Liver (tissue), 9 donors: Measurements from ENCODE around the gene METTL14. TPM values are rescaled to one million over a fixed set of nuclear protein-coding genes. Genes with fewer than 3 reads are reported as not detected.
A peak's percentile ranks its signal among the peaks of the same experiment; 100 is the strongest.

Experiments
- DNase-seq: peaks from one replicate; pipeline ENCODE4 v3.0.0-alpha.2; 2017; ENCODE audit warnings: low spot score
- H3K27ac ChIP-seq, 2 donors: one replicate each; pipeline ENCODE4 v1.7.0; 2013; ENCODE audit warnings: inconsistent platforms in 2 of 2, low read length in 2 of 2, control low read depth in 1 of 2, low read depth in 1 of 2, mild to moderate bottlenecking in 1 of 2
- H3K27me3 ChIP-seq, 4 donors: one replicate each; pipeline versions ENCODE4 v1.6.1 to v1.7.0; 2013; ENCODE audit warnings: low read length in 3 of 4, inconsistent platforms in 1 of 4, mild to moderate bottlenecking in 1 of 4, moderate library complexity in 1 of 4; ENCODE audit not compliant: control insufficient read depth in 4 of 4, insufficient read depth in 4 of 4
- H3K36me3 ChIP-seq, 4 donors: one replicate each; pipeline versions ENCODE4 v1.6.1 to v1.7.0; 2013; ENCODE audit warnings: low read length in 3 of 4, mild to moderate bottlenecking in 3 of 4, low read depth in 1 of 4, moderate library complexity in 1 of 4; ENCODE audit not compliant: control insufficient read depth in 4 of 4, insufficient read depth in 3 of 4
- H3K4me1 ChIP-seq, 4 donors: one replicate each; pipeline versions ENCODE4 v1.6.1 to v1.7.0; 2013; ENCODE audit warnings: low read length in 3 of 4, mild to moderate bottlenecking in 3 of 4, moderate library complexity in 1 of 4; ENCODE audit not compliant: control insufficient read depth in 4 of 4, insufficient read depth in 4 of 4
- H3K4me3 ChIP-seq, 3 donors: one replicate each; pipeline versions ENCODE4 v1.6.1 to v1.7.0; 2013; ENCODE audit warnings: low read length in 3 of 3, control low read depth in 1 of 3, low read depth in 1 of 3, mild to moderate bottlenecking in 1 of 3
- H3K9ac ChIP-seq, 2 donors: one replicate each; pipeline ENCODE4 v1.7.0; 2013; ENCODE audit warnings: low read length in 2 of 2, mild to moderate bottlenecking in 2 of 2, moderate library complexity in 2 of 2, control low read depth in 1 of 2, low read depth in 1 of 2
- H3K9me3 ChIP-seq, 4 donors: one replicate each; pipeline versions ENCODE4 v1.6.1 to v1.7.0; 2013; ENCODE audit warnings: low read length in 3 of 4; ENCODE audit not compliant: control insufficient read depth in 4 of 4
- EGR1 ChIP-seq, 2 donors: IDR thresholded peaks; 2 replicates each; pipeline ENCODE4 v1.6.1; 2016 to 2018; ENCODE audit warnings: antibody characterized with exemption in 2 of 2, low read depth in 2 of 2
- FOXA1 ChIP-seq: IDR thresholded peaks from 2 replicates; pipeline ENCODE4 v1.6.1; 2016; ENCODE audit warnings: antibody characterized with exemption
- FOXA2 ChIP-seq: IDR thresholded peaks from 2 replicates; pipeline ENCODE4 v1.6.1; 2016; ENCODE audit warnings: antibody characterized with exemption
- GABPA ChIP-seq, 2 donors: IDR thresholded peaks in 1 of 2; conservative IDR thresholded peaks in 1 of 2; 2 replicates each; pipeline ENCODE4 v1.6.1; 2016; ENCODE audit warnings: antibody characterized with exemption in 2 of 2, mild to moderate bottlenecking in 1 of 2, moderate library complexity in 1 of 2
- HNF4G ChIP-seq: IDR thresholded peaks from 2 replicates; pipeline ENCODE4 v1.6.1; 2016; ENCODE audit warnings: antibody characterized with exemption
- JUND ChIP-seq, 2 donors: IDR thresholded peaks; 2 replicates each; pipeline ENCODE4 v1.6.1; 2016; ENCODE audit warnings: antibody characterized with exemption in 2 of 2
- NR2F2 ChIP-seq: IDR thresholded peaks from 2 replicates; pipeline ENCODE4 v1.6.1; 2016; ENCODE audit warnings: antibody characterized with exemption
- RAD21 ChIP-seq, 2 donors: IDR thresholded peaks; 2 replicates each; pipeline ENCODE4 v1.6.1; 2016; ENCODE audit warnings: antibody characterized with exemption in 2 of 2, mild to moderate bottlenecking in 2 of 2
- RXRA ChIP-seq, 2 donors: IDR thresholded peaks; 2 replicates each; pipeline ENCODE4 v1.6.1; 2017 to 2018; ENCODE audit warnings: antibody characterized with exemption in 2 of 2, mild to moderate bottlenecking in 1 of 2
- SP1 ChIP-seq: IDR thresholded peaks from 2 replicates; pipeline ENCODE4 v1.6.1; 2018; ENCODE audit warnings: antibody characterized with exemption, mild to moderate bottlenecking
- TAF1 ChIP-seq: conservative IDR thresholded peaks from 2 replicates; pipeline ENCODE4 v1.6.1; 2016; ENCODE audit warnings: antibody characterized with exemption, mild to moderate bottlenecking
- YY1 ChIP-seq: IDR thresholded peaks from 2 replicates; pipeline ENCODE4 v1.6.1; 2016; ENCODE audit warnings: antibody characterized with exemption, mild to moderate bottlenecking
- WGBS: extraction: QIAGEN DNeasy Blood & Tissue Kit; methylation state at CpG from one replicate; pipeline ENCODE4 v1.1.7; 2013; 5-methylcytosine and 5-hydroxymethylcytosine counted together
- polyA plus RNA-seq, 2 donors: library from polyadenylated mRNA; stranded (reverse) in 1 of 2; unstranded in 1 of 2; fragments of 200-250 nt in 1 of 2; fragments of >200 nt in 1 of 2; fragmentation: Nextera tagmentation in 1 of 2; extraction: Ambion mirVana in 1 of 2; gene quantifications; one replicate each; pipeline versions ENCODE4 v1.2.1 to v1.2.3, GENCODE V29; 2013 to 2015
- total RNA-seq, 2 donors: library from RNA; depleted of rRNA; stranded (reverse); fragments of >200 nt; gene quantifications; one replicate each; pipeline ENCODE4 v1.2.3, GENCODE V29; 2014
- TF ChIP-seq, protein P1 (sequence below): IDR thresholded peaks from 2 replicates; pipeline ENCODE4 v1.6.1; 2016; ENCODE audit warnings: antibody characterized with exemption, mild to moderate bottlenecking
- TF ChIP-seq, protein P2 (sequence below): IDR thresholded peaks from 2 replicates; pipeline ENCODE4 v1.6.1; 2016; ENCODE audit warnings: antibody characterized with exemption
- TF ChIP-seq, protein P3 (sequence below): fragments of 150-350 bp; IDR thresholded peaks from 2 replicates; pipeline ENCODE4 v1.5.1; 2017; ENCODE audit warnings: improper control_type of control experiment, low read depth, low read length; ENCODE audit not compliant: missing input control
- TF ChIP-seq, protein P4 (sequence below): IDR thresholded peaks from 2 replicates; pipeline ENCODE4 v1.6.1; 2016; ENCODE audit warnings: antibody characterized with exemption
- TF ChIP-seq, protein P5 (sequence below): IDR thresholded peaks from 2 replicates; pipeline ENCODE4 v1.6.1; 2016; ENCODE audit warnings: antibody characterized with exemption
- donor health status: healthy.
- donor health status: healthy.
- donor health status: healthy.
- donor health status: healthy.
- donor health status: healthy.

METTL14 gene
- total and polyA plus RNA-seq, 4 donors, result 8.2 to 25.5 (median 16.7) TPM

DNA sequence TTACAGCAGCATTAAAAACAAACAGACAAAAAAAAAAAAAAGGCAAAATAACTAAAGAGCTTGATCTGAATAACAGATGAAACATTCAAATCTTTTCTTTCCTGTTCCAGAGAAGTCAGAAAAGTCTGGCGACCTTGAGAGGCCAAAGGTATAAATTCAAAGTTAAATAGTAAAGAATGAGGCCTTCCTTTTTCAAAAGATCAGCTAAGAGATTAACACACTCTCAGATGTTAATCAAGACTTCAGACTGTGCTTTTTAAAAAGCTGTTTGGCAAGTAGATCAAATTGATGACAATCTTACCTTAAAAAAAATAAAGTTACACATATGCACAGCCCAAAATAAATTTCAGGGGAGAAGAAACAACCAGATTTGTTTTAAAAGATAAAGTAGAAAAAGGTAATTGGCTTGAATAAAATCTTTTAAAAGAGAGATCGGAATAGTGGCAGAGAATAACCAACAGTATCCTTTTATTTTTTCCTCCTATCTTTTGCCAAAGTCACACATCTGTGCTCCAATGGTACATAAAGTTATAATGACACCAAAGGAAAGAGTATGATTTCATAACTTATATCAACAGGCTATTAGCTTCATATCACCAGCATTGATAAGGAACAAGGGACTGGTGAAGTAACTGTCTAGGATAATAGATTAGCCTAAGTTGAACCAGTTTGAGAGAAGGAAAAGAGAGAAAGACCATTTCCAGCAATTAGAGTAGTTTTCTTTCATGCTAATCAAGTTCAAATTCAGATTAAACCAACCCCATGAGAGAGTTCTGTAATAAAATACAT, 70.4 kb downstream of the METTL14 start:
- Histone ChIP-seq H3K27ac (peak overlapping the region in 1 of 2 donors; percentile 47), H3K9ac (no peak overlapping the region), H3K9me3 (no peaks in the 10 kb centered on the region), H3K4me3 (no peak overlapping the region), H3K27me3 (no peaks in the 10 kb centered on the region), H3K4me1 (peaks cover 2 to 35% (median 20%) of the 10 kb centered on the region in 4 donors), H3K36me3 (peaks cover 4 to 12% (median 9%) of the 10 kb centered on the region in 4 donors)
- WGBS, result 69% methylated on average over 2 of the region's 2 CpGs
- DNase-seq, result no peak
- no peak for TF ChIP-seq JUND (IDR thresholded peaks at IDR 0.05)
- no peak for TF ChIP-seq TAF1
- TF ChIP-seq RAD21 (IDR thresholded peaks at IDR 0.05), result no peak
- no peak for TF ChIP-seq SP1
- TF ChIP-seq NR2F2, result no peak
- TF ChIP-seq, protein P1, sequence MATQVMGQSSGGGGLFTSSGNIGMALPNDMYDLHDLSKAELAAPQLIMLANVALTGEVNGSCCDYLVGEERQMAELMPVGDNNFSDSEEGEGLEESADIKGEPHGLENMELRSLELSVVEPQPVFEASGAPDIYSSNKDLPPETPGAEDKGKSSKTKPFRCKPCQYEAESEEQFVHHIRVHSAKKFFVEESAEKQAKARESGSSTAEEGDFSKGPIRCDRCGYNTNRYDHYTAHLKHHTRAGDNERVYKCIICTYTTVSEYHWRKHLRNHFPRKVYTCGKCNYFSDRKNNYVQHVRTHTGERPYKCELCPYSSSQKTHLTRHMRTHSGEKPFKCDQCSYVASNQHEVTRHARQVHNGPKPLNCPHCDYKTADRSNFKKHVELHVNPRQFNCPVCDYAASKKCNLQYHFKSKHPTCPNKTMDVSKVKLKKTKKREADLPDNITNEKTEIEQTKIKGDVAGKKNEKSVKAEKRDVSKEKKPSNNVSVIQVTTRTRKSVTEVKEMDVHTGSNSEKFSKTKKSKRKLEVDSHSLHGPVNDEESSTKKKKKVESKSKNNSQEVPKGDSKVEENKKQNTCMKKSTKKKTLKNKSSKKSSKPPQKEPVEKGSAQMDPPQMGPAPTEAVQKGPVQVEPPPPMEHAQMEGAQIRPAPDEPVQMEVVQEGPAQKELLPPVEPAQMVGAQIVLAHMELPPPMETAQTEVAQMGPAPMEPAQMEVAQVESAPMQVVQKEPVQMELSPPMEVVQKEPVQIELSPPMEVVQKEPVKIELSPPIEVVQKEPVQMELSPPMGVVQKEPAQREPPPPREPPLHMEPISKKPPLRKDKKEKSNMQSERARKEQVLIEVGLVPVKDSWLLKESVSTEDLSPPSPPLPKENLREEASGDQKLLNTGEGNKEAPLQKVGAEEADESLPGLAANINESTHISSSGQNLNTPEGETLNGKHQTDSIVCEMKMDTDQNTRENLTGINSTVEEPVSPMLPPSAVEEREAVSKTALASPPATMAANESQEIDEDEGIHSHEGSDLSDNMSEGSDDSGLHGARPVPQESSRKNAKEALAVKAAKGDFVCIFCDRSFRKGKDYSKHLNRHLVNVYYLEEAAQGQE, result no peak
- TF ChIP-seq, protein P2, sequence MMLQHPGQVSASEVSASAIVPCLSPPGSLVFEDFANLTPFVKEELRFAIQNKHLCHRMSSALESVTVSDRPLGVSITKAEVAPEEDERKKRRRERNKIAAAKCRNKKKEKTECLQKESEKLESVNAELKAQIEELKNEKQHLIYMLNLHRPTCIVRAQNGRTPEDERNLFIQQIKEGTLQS, result no peak
- TF ChIP-seq, protein P3, sequence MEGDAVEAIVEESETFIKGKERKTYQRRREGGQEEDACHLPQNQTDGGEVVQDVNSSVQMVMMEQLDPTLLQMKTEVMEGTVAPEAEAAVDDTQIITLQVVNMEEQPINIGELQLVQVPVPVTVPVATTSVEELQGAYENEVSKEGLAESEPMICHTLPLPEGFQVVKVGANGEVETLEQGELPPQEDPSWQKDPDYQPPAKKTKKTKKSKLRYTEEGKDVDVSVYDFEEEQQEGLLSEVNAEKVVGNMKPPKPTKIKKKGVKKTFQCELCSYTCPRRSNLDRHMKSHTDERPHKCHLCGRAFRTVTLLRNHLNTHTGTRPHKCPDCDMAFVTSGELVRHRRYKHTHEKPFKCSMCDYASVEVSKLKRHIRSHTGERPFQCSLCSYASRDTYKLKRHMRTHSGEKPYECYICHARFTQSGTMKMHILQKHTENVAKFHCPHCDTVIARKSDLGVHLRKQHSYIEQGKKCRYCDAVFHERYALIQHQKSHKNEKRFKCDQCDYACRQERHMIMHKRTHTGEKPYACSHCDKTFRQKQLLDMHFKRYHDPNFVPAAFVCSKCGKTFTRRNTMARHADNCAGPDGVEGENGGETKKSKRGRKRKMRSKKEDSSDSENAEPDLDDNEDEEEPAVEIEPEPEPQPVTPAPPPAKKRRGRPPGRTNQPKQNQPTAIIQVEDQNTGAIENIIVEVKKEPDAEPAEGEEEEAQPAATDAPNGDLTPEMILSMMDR, result no peak
- TF ChIP-seq FOXA2, result no peak
- no peak for TF ChIP-seq GABPA (IDR thresholded peaks at IDR 0.05 in 1 of 2, conservative IDR thresholded peaks at IDR 0.05 in 1 of 2)
- no peak for TF ChIP-seq YY1
- TF ChIP-seq, protein P4, sequence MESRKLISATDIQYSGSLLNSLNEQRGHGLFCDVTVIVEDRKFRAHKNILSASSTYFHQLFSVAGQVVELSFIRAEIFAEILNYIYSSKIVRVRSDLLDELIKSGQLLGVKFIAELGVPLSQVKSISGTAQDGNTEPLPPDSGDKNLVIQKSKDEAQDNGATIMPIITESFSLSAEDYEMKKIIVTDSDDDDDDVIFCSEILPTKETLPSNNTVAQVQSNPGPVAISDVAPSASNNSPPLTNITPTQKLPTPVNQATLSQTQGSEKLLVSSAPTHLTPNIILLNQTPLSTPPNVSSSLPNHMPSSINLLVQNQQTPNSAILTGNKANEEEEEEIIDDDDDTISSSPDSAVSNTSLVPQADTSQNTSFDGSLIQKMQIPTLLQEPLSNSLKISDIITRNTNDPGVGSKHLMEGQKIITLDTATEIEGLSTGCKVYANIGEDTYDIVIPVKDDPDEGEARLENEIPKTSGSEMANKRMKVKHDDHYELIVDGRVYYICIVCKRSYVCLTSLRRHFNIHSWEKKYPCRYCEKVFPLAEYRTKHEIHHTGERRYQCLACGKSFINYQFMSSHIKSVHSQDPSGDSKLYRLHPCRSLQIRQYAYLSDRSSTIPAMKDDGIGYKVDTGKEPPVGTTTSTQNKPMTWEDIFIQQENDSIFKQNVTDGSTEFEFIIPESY, result no peak
- no peak for TF ChIP-seq EGR1 (IDR thresholded peaks at IDR 0.05; ENCODE audit: low read depth in 2 of 2)
- no peak for TF ChIP-seq HNF4G
- no peak for TF ChIP-seq RXRA (IDR thresholded peaks at IDR 0.05)
- TF ChIP-seq, protein P5, sequence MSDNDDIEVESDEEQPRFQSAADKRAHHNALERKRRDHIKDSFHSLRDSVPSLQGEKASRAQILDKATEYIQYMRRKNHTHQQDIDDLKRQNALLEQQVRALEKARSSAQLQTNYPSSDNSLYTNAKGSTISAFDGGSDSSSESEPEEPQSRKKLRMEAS, result no peak
- no peak for TF ChIP-seq FOXA1
